ENCODE data around the gene TNFSF18.

GRCh38 chr1:173064011-173064410 lies 13.3 kb upstream of the TNFSF18 start:
- no peak for TF ChIP-seq CTCF (tag by site-specific recombination; IDR thresholded peaks at IDR 0.05)
- TF ChIP-seq ZNF311 (tag by site-specific recombination; IDR thresholded peaks at IDR 0.05; ENCODE audit: borderline replicate concordance), result no peak
- TF ChIP-seq HOXA7 (CRISPR knock-in tag; IDR thresholded peaks at IDR 0.05; ENCODE audit: borderline replicate concordance), result no peak

All from HEK293 (cell line).